CD4-positive, alpha-beta T cell (primary cell): Measurements from ENCODE around the gene NUP214. TPM values are rescaled to one million over a fixed set of nuclear protein-coding genes. Genes with fewer than 3 reads are reported as not detected.
"Not testable (repeated sequence)": the region's sequence is repeated elsewhere in the genome, so short reads cannot be mapped to it uniquely, and the experiment has no call there.

Experiments
- ATAC-seq: fragments of 200-7000 bp; cut with Tn5 transposase; one replicate; pipeline ENCODE4 v1.10.0; 2022; ENCODE audit warnings: mild to moderate bottlenecking; ENCODE audit not compliant: poor library complexity
- CTCF ChIA-PET: fragments of 350-600 bp; sonication (Branson Sonifier 250); formaldehyde crosslinking; loops from one replicate; lab custom pipeline; 2021; ENCODE audit warnings: antibody characterized with exemption, inconsistent platforms; lab: Charles Lee
- POLR2A ChIA-PET: fragments of 350-600 bp; sonication (Branson Sonifier 250); formaldehyde crosslinking; loops from one replicate; lab custom pipeline; 2021; ENCODE audit warnings: antibody characterized with exemption, inconsistent platforms; lab: Charles Lee
- DNase-seq, 14 experiments: peaks; one replicate each; pipeline ENCODE4 v3.0.0-alpha.2; 2013 to 2020; ENCODE audit warnings: mixed read lengths in 2 of 14
- H3K27ac ChIP-seq, 2 donors: one replicate each; pipeline versions ENCODE4 v1.5.1 to v1.7.0; 2013; ENCODE audit warnings: low read length in 2 of 2, low read depth in 1 of 2, mild to moderate bottlenecking in 1 of 2
- H3K27me3 ChIP-seq, 2 experiments: 1 replicate in 1 of 2; 2 replicates in 1 of 2; pipeline versions ENCODE4 v1.6.1 to v1.7.0; 2013; ENCODE audit warnings: low read length in 2 of 2, control low read depth in 1 of 2, mild to moderate bottlenecking in 1 of 2, moderate library complexity in 1 of 2; ENCODE audit not compliant: insufficient read depth in 2 of 2, control insufficient read depth in 1 of 2
- H3K36me3 ChIP-seq: one replicate; pipeline ENCODE4 v1.6.1; 2013; ENCODE audit warnings: low read length, control low read depth; ENCODE audit not compliant: insufficient read depth
- H3K4me1 ChIP-seq: one replicate; pipeline ENCODE4 v1.6.1; 2013; ENCODE audit warnings: low read length, control low read depth; ENCODE audit not compliant: insufficient read depth
- H3K4me3 ChIP-seq: one replicate; pipeline ENCODE4 v1.5.1; 2013; ENCODE audit warnings: mild to moderate bottlenecking, low read length, moderate library complexity
- H3K9me3 ChIP-seq, 2 experiments: 1 replicate in 1 of 2; 2 replicates in 1 of 2; pipeline versions ENCODE4 v1.6.1 to v1.7.0; 2013; ENCODE audit warnings: low read length in 2 of 2, mild to moderate bottlenecking in 2 of 2, control low read depth in 1 of 2, moderate library complexity in 1 of 2; ENCODE audit not compliant: control insufficient read depth in 1 of 2, insufficient read depth in 1 of 2
- H3K27ac Mint-ChIP-seq: one replicate; pipeline ENCODE4 v1.8.0; 2020; ENCODE audit warnings: mixed read lengths
- H3K27me3 Mint-ChIP-seq: one replicate; pipeline ENCODE4 v1.8.0; 2021; ENCODE audit warnings: mixed read lengths
- H3K36me3 Mint-ChIP-seq: one replicate; pipeline ENCODE4 v1.8.0; 2021; ENCODE audit warnings: low read depth, mixed read lengths
- H3K4me1 Mint-ChIP-seq: one replicate; pipeline ENCODE4 v1.8.0; 2021; ENCODE audit warnings: low read depth, mixed read lengths
- H3K4me3 Mint-ChIP-seq: one replicate; pipeline ENCODE4 v1.8.0; 2020; ENCODE audit warnings: mild to moderate bottlenecking, mixed read lengths
- H3K9me3 Mint-ChIP-seq: one replicate; pipeline ENCODE4 v1.8.0; 2020; ENCODE audit warnings: mixed read lengths
- CTCF ChIP-seq: fragments of 200-600 bp; IDR thresholded peaks from one replicate; pipeline ENCODE4 v1.8.0; 2022; ENCODE audit warnings: antibody characterized with exemption, mild to moderate bottlenecking
- intact Hi-C, 2 experiments: fragments of 100-400 bp; cut with DNase I in 1 of 2; cut with micrococcal nuclease in 1 of 2; formaldehyde crosslinking; loops; one replicate each; pipeline versions ENCODE4 v1.15.1 to v1.9.0; 2023 to 2025; cut with DNase I, micrococcal nuclease
- total RNA-seq, 174 experiments: library from RNA in 2 of 174; stranded (reverse) in 2 of 174; gene quantifications; one replicate each; pipeline ENCODE4 v1.2.3 and lab custom pipeline; 2021 to 2026

Gene NUP214
- total RNA-seq, 2 experiments from 2014 or later, result 105 to 107 TPM

DNA sequence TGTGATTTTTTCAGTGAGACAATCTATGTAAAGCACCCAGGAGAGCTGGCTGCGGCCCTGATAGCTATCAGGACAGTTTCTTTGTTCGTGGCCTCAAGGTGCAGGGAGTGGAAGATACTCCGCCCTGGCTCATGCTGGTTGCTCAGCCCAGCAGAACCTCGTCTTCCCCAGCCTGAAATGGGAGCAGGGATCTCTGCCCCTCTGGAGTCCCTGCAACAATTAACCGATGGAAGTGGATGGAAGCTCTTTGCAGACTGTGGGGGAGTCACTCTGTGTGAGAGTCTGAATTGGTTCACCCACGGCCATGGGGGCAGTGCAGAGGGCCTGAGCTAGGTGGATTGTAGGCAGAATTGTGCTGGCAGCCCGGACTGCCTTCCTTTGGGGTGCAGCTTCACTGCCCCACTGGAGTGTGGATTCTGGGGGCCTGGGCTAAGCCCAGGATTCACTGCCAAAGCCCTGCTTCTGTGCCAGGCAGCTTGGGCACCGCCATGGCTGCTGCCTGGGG lies 26.2 kb upstream of the NUP214 start:
- H3K36me3 ChIP-seq, result no peaks in the 10 kb centered on the region
- no peak overlapping the region for H3K27ac ChIP-seq
- peaks cover 0 to 12% of the 10 kb centered on the region in 2 experiments for H3K9me3 ChIP-seq
- ChIA-PET CTCF (interaction anchor here (0.5 kb wide), 2 partner anchors 19 to 442 kb away, joined by 3 to 4 read pairs; no protein-coding TSS in a partner anchor), POLR2A (no interaction called here)
- H3K4me1 ChIP-seq, result peaks cover 12% of the 10 kb centered on the region
- TF ChIP-seq CTCF, result no peak
- peaks cover 9% of the 10 kb centered on the region for H3K4me1 Mint-ChIP-seq
- ATAC-seq (no peak), DNase-seq (no peak)
- no peak overlapping the region for H3K4me3 Mint-ChIP-seq
- H3K27ac Mint-ChIP-seq, result no peak overlapping the region
- no peaks in the 10 kb centered on the region for H3K36me3 Mint-ChIP-seq
- H3K9me3 Mint-ChIP-seq, result no peaks in the 10 kb centered on the region
- no peak overlapping the region for H3K4me3 ChIP-seq
- intact Hi-C loops, result no loop called here
- H3K27me3 ChIP-seq, result peaks cover 13 to 29% of the 10 kb centered on the region in 2 experiments
- H3K27me3 Mint-ChIP-seq, result peaks cover 39% of the 10 kb centered on the region

DNA sequence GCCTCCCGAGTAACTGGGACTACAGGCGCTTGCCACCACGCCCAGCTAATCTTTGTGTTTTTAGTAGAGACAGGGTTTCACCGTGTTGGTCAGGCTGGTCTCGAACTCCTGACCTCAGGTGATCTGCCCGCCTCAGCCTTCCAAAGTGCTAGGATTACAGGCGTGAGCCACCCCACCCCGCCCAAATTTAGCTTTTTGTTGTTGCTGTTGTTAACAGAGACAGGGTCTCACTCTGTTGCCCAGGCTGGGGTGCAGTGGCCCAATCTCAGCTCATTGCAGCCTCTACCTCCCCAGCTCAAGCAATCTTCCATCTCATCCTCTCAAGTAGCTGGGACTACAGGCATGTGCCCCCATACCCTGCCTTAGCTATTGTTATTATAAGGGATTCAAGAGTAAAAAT lies 25.5 kb upstream of the NUP214 start:
- peaks cover 10 to 22% of the 10 kb centered on the region in 2 experiments for H3K27me3 ChIP-seq
- H3K36me3 Mint-ChIP-seq, CTCF ChIA-PET, H3K27ac Mint-ChIP-seq, ATAC-seq, H3K4me1 Mint-ChIP-seq, H3K4me3 ChIP-seq, H3K9me3 ChIP-seq, H3K4me3 Mint-ChIP-seq, H3K9me3 Mint-ChIP-seq, H3K27ac ChIP-seq, intact Hi-C loops, H3K36me3 ChIP-seq, DNase-seq, POLR2A ChIA-PET: not testable (repeated sequence)
- peaks cover 32% of the 10 kb centered on the region for H3K27me3 Mint-ChIP-seq
- H3K4me1 ChIP-seq, result peaks cover 12% of the 10 kb centered on the region

GRCh38 chr9:131100445-131100844 lies 24.9 kb upstream of the NUP214 start:
- ATAC-seq (no peak), DNase-seq (no peak)
- CTCF ChIA-PET, result no interaction called here
- Histone ChIP-seq H3K9me3 (peaks cover 0 to 6% of the 10 kb centered on the region in 2 experiments), H3K27me3 (peaks cover 10 to 16% of the 10 kb centered on the region in 2 experiments), H3K4me1 (peaks cover 12% of the 10 kb centered on the region), H3K27ac (no peak overlapping the region), H3K4me3 (no peak overlapping the region), H3K36me3 (no peaks in the 10 kb centered on the region)
- Mint-ChIP-seq H3K4me1 (peaks cover 9% of the 10 kb centered on the region), H3K27ac (no peak overlapping the region), H3K27me3 (peaks cover 26% of the 10 kb centered on the region), H3K4me3 (no peak overlapping the region), H3K9me3 (no peaks in the 10 kb centered on the region), H3K36me3 (no peaks in the 10 kb centered on the region)
- intact Hi-C loops, result no loop called here
- no peak for TF ChIP-seq CTCF
- POLR2A ChIA-PET, result no interaction called here
